Upper lobe of left lung (tissue), 6 donors: ENCODE results near the gene RBP5. TPM values are rescaled to one million over a fixed set of nuclear protein-coding genes. Genes with fewer than 3 reads are reported as not detected.

Experiments used
- ATAC-seq, 2 donors: fragments of 200-7000 bp; cut with Tn5 transposase; one replicate each; pipeline ENCODE4 v1.9.1; 2022; ENCODE audit warnings: mild to moderate bottlenecking in 2 of 2, moderate library complexity in 2 of 2; ENCODE audit not compliant: low FRiP score in 2 of 2
- DNase-seq, 2 donors: peaks; one replicate each; pipeline ENCODE4 v3.0.0-alpha.2; 2019 to 2020
- H3K27ac ChIP-seq, 4 donors: fragments of 200-600 bp; sonication (generic); one replicate each; pipeline ENCODE4 v1.5.1; 2016 to 2019
- H3K27me3 ChIP-seq, 4 donors: fragments of 200-600 bp; sonication (generic); one replicate each; pipeline ENCODE4 v1.5.1; 2017 to 2019
- H3K36me3 ChIP-seq, 4 donors: fragments of 200-600 bp; sonication (generic); one replicate each; pipeline ENCODE4 v1.5.1; 2016 to 2019
- H3K4me1 ChIP-seq, 4 donors: fragments of 200-600 bp; sonication (generic); one replicate each; pipeline ENCODE4 v1.5.1; 2018 to 2019
- H3K4me3 ChIP-seq, 4 donors: fragments of 200-600 bp; sonication (generic); one replicate each; pipeline ENCODE4 v1.5.1; 2017 to 2019; ENCODE audit warnings: mild to moderate bottlenecking in 2 of 4, moderate library complexity in 1 of 4
- H3K9me3 ChIP-seq, 4 donors: fragments of 200-600 bp; sonication (generic); one replicate each; pipeline ENCODE4 v1.5.1; 2018 to 2019
- EP300 ChIP-seq, 4 donors: sonication (generic); formaldehyde crosslinking; IDR thresholded peaks; one replicate each; pipeline ENCODE4 v1.5.1; 2017; ENCODE audit warnings: antibody characterized with exemption in 4 of 4, control low read depth in 2 of 4
- POLR2A ChIP-seq, 4 donors: fragments of 450-650 bp; IDR thresholded peaks; one replicate each; pipeline ENCODE4 v1.5.1; 2016 to 2017; ENCODE audit warnings: antibody characterized with exemption in 4 of 4, mild to moderate bottlenecking in 2 of 4
- POLR2AphosphoS5 ChIP-seq, 2 donors: sonication (generic); formaldehyde crosslinking; IDR thresholded peaks; one replicate each; pipeline ENCODE4 v1.5.1; 2017; ENCODE audit warnings: antibody characterized with exemption in 2 of 2
- WGBS, 2 donors: methylation state at CpG; one replicate each; pipeline ENCODE4 v1.1.5; 2017 to 2018; 5-methylcytosine and 5-hydroxymethylcytosine counted together
- total RNA-seq, 6 donors: library from RNA; depleted of rRNA in 4 of 6; stranded (reverse); fragments of >200 nt in 4 of 6; gene quantifications; one replicate each; pipeline versions ENCODE4 v1.1.0 to v1.2.1, GENCODE V29; 2016 to 2021
- TF ChIP-seq, protein P1 (sequence below), 6 experiments: fragments of 450-650 bp in 4 of 6; fragments of 200-600 bp in 2 of 6; sonication (generic) in 2 of 6; IDR thresholded peaks; one replicate each; pipeline ENCODE4 v1.5.1; 2016 to 2019; ENCODE audit warnings: antibody characterized with exemption in 6 of 6
- donor health status: DM: no; HTN: no; CAD: no; lungs with moderate emphysema.
- donor health status: DM: no; HTN: yes; CAD: no; lungs with severe emphysema.

Gene RBP5
- total RNA-seq, 6 donors from 2014 or later: 1.8 to 6.9 TPM; not detected in 4

DNA sequence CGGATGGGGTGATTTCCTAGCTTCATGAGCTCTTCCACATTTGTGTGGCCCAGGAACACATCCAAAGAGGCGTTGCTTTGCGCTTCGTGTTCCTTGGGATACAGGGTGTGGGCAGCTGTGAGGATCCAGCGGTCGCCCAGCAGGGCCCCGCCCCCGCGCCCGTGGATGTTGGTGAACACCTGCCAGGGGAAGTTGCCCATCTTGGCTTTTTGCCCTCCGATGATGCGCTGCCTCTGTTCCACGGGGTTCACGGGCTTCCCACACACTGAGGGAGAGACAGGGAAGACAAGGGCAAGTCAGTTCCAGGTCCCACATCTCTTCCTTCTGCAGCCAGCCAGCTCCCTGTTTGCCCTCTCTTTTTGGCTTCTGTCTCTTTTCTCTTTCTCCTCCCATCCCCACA, 47.7 kb downstream of the RBP5 start:
- TF ChIP-seq, protein P1, sequence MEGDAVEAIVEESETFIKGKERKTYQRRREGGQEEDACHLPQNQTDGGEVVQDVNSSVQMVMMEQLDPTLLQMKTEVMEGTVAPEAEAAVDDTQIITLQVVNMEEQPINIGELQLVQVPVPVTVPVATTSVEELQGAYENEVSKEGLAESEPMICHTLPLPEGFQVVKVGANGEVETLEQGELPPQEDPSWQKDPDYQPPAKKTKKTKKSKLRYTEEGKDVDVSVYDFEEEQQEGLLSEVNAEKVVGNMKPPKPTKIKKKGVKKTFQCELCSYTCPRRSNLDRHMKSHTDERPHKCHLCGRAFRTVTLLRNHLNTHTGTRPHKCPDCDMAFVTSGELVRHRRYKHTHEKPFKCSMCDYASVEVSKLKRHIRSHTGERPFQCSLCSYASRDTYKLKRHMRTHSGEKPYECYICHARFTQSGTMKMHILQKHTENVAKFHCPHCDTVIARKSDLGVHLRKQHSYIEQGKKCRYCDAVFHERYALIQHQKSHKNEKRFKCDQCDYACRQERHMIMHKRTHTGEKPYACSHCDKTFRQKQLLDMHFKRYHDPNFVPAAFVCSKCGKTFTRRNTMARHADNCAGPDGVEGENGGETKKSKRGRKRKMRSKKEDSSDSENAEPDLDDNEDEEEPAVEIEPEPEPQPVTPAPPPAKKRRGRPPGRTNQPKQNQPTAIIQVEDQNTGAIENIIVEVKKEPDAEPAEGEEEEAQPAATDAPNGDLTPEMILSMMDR (IDR thresholded peaks at IDR 0.05): no peak
- no peak for TF ChIP-seq EP300 (IDR thresholded peaks at IDR 0.05)
- no peak for TF ChIP-seq POLR2A (IDR thresholded peaks at IDR 0.05)
- no peak for TF ChIP-seq POLR2AphosphoS5 (IDR thresholded peaks at IDR 0.05)
- WGBS, 2 donors: 87% methylated on average over 9 to 14 of the region's 14 CpGs
- Histone ChIP-seq H3K9me3 (no peaks in the 10 kb centered on the region), H3K27ac (no peak overlapping the region), H3K36me3 (peaks cover 0 to 44% (median 5%) of the 10 kb centered on the region in 4 donors), H3K27me3 (no peaks in the 10 kb centered on the region), H3K4me1 (peaks cover 0 to 14% (median 7%) of the 10 kb centered on the region in 4 donors), H3K4me3 (no peak overlapping the region)
- DNase-seq (peak in 1 of 2 donors; percentile 83), ATAC-seq (no peak)

GRCh38 chr12:7079826-7080125, 48.9 kb downstream of the RBP5 start:
- Histone ChIP-seq H3K9me3 (no peaks in the 10 kb centered on the region), H3K4me1 (peaks cover 0 to 14% (median 7%) of the 10 kb centered on the region in 4 donors), H3K4me3 (no peak overlapping the region), H3K36me3 (peaks cover 0 to 31% (median 2%) of the 10 kb centered on the region in 4 donors), H3K27me3 (no peaks in the 10 kb centered on the region), H3K27ac (peak overlapping the region; percentile 68 to 74 (median 72))
- ATAC-seq: peak in 1 of 2 donors; percentile 74
- TF ChIP-seq POLR2AphosphoS5 (IDR thresholded peaks at IDR 0.05) (no peak), POLR2A (IDR thresholded peaks at IDR 0.05) (no peak), EP300 (IDR thresholded peaks at IDR 0.05) (no peak)
- TF ChIP-seq, protein P1 (IDR thresholded peaks at IDR 0.05): no peak
- no peak for DNase-seq

GRCh38 chr12:7078163-7078562, 50.5 kb downstream of the RBP5 start:
- no peak for DNase-seq
- H3K9me3 ChIP-seq: no peaks in the 10 kb centered on the region
- no peak overlapping the region for H3K27ac ChIP-seq
- no peak for TF ChIP-seq POLR2A (IDR thresholded peaks at IDR 0.05)
- TF ChIP-seq EP300 (IDR thresholded peaks at IDR 0.05): no peak
- TF ChIP-seq POLR2AphosphoS5 (IDR thresholded peaks at IDR 0.05): no peak
- TF ChIP-seq, protein P1 (IDR thresholded peaks at IDR 0.05): no peak
- H3K27me3 ChIP-seq: no peaks in the 10 kb centered on the region
- no peak for ATAC-seq
- peaks cover 0 to 25% (median 2%) of the 10 kb centered on the region in 4 donors for H3K36me3 ChIP-seq
- peaks cover 0 to 14% (median 7%) of the 10 kb centered on the region in 4 donors for H3K4me1 ChIP-seq
- H3K4me3 ChIP-seq: no peak overlapping the region
- WGBS, 2 donors: 65 to 71% methylated on average over 4 of the region's 4 CpGs

- no peak overlapping the region for H3K4me3 ChIP-seq
- H3K27ac ChIP-seq: no peak overlapping the region
- ATAC-seq (no peak), DNase-seq (no peak)
- H3K9me3 ChIP-seq: no peaks in the 10 kb centered on the region
- 91 to 94% methylated on average over 4 of the region's 4 CpGs for WGBS, 2 donors
- TF ChIP-seq EP300 (IDR thresholded peaks at IDR 0.05) (no peak), POLR2AphosphoS5 (IDR thresholded peaks at IDR 0.05) (no peak), POLR2A (IDR thresholded peaks at IDR 0.05) (no peak)
- TF ChIP-seq, protein P1 (IDR thresholded peaks at IDR 0.05): no peak
- H3K4me1 ChIP-seq: peaks cover 0 to 14% (median 7%) of the 10 kb centered on the region in 4 donors
- peaks cover 0 to 11% (median 0%) of the 10 kb centered on the region in 4 donors for H3K36me3 ChIP-seq
- no peaks in the 10 kb centered on the region for H3K27me3 ChIP-seq
Observed at GRCh38 chr12:7076493-7076892, 52.2 kb downstream of the RBP5 start.

- TF ChIP-seq EP300 (IDR thresholded peaks at IDR 0.05) (no peak), POLR2A (IDR thresholded peaks at IDR 0.05) (no peak), POLR2AphosphoS5 (IDR thresholded peaks at IDR 0.05) (no peak)
- TF ChIP-seq, protein P1 (IDR thresholded peaks at IDR 0.05): no peak
- H3K4me1 ChIP-seq: peaks cover 0 to 14% (median 7%) of the 10 kb centered on the region in 4 donors
- H3K4me3 ChIP-seq: no peak overlapping the region
- no peak for DNase-seq
- H3K27me3 ChIP-seq: no peaks in the 10 kb centered on the region
- no peaks in the 10 kb centered on the region for H3K9me3 ChIP-seq
- H3K36me3 ChIP-seq: peaks cover 0 to 5% (median 0%) of the 10 kb centered on the region in 4 donors
- peak in 1 of 2 donors; percentile 52 for ATAC-seq
- H3K27ac ChIP-seq: no peak overlapping the region
- 56 to 62% methylated on average over 3 of the region's 3 CpGs for WGBS, 2 donors
Observed at GRCh38 chr12:7075939-7076338, 52.8 kb downstream of the RBP5 start.
